Measurements from ENCODE around the gene GLCE.

Gene GLCE

GRCh38 chr15:69303337-69304181, 143.1 kb downstream of the GLCE start:
- peaks cover 5% of the 10 kb centered on the region for H3K27me3 ChIP-seq (ENCODE audit: control insufficient read depth, insufficient read depth, low read length)
- no peak overlapping the region for H3K9ac ChIP-seq (ENCODE audit: low read length)
- H3K36me3 ChIP-seq (ENCODE audit: control insufficient read depth, insufficient read depth, low read length) = no peaks in the 10 kb centered on the region
- H3K4me3 ChIP-seq (ENCODE audit: low read length) = no peak overlapping the region
- no peak overlapping the region for H3K27ac ChIP-seq (ENCODE audit: low read depth, low read length)
- no peaks in the 10 kb centered on the region for H3K4me1 ChIP-seq (ENCODE audit: control insufficient read depth, insufficient read depth, low read length)

- H3K27me3 ChIP-seq (ENCODE audit: control insufficient read depth, insufficient read depth, low read length) = peaks cover 5% of the 10 kb centered on the region
These were observed 143.7 kb downstream of the GLCE start for GRCh38 chr15:69304182-69304545.

GRCh38 chr15:69305204-69305931, 144.9 kb downstream of the GLCE start:
- Histone ChIP-seq H3K4me3 (ENCODE audit: low read length) (no peak overlapping the region), H3K27ac (ENCODE audit: low read depth, low read length) (no peak overlapping the region), H3K4me1 (ENCODE audit: control insufficient read depth, insufficient read depth, low read length) (no peaks in the 10 kb centered on the region), H3K9ac (ENCODE audit: low read length) (no peak overlapping the region), H3K27me3 (ENCODE audit: control insufficient read depth, insufficient read depth, low read length) (no peaks in the 10 kb centered on the region), H3K36me3 (ENCODE audit: control insufficient read depth, insufficient read depth, low read length) (no peaks in the 10 kb centered on the region)

More at GRCh38 chr15:69304182-69304545, 143.7 kb downstream of the GLCE start:
- Histone ChIP-seq H3K9ac (ENCODE audit: low read length) (no peak overlapping the region), H3K4me3 (ENCODE audit: low read length) (no peak overlapping the region), H3K36me3 (ENCODE audit: control insufficient read depth, insufficient read depth, low read length) (no peaks in the 10 kb centered on the region), H3K27ac (ENCODE audit: low read depth, low read length) (no peak overlapping the region), H3K4me1 (ENCODE audit: control insufficient read depth, insufficient read depth, low read length) (no peaks in the 10 kb centered on the region)

GRCh38 chr15:69305933-69306568, 145.6 kb downstream of the GLCE start:
- no peak overlapping the region for H3K4me3 ChIP-seq (ENCODE audit: low read length)
- no peaks in the 10 kb centered on the region for H3K27me3 ChIP-seq (ENCODE audit: control insufficient read depth, insufficient read depth, low read length)
- H3K36me3 ChIP-seq (ENCODE audit: control insufficient read depth, insufficient read depth, low read length) = no peaks in the 10 kb centered on the region
- H3K9ac ChIP-seq (ENCODE audit: low read length) = no peak overlapping the region
- no peak overlapping the region for H3K27ac ChIP-seq (ENCODE audit: low read depth, low read length)
- no peaks in the 10 kb centered on the region for H3K4me1 ChIP-seq (ENCODE audit: control insufficient read depth, insufficient read depth, low read length)

GRCh38 chr15:69307939-69308338, 147.5 kb downstream of the GLCE start:
- H3K4me3 ChIP-seq (ENCODE audit: low read length) = no peak overlapping the region
- no peaks in the 10 kb centered on the region for H3K36me3 ChIP-seq (ENCODE audit: control insufficient read depth, insufficient read depth, low read length)
- H3K27me3 ChIP-seq (ENCODE audit: control insufficient read depth, insufficient read depth, low read length) = no peaks in the 10 kb centered on the region
- no peak overlapping the region for H3K27ac ChIP-seq (ENCODE audit: low read depth, low read length)
- H3K9ac ChIP-seq (ENCODE audit: low read length) = no peak overlapping the region
- no peaks in the 10 kb centered on the region for H3K4me1 ChIP-seq (ENCODE audit: control insufficient read depth, insufficient read depth, low read length)

- Histone ChIP-seq H3K4me3 (ENCODE audit: low read length) (no peak overlapping the region), H3K4me1 (ENCODE audit: control insufficient read depth, insufficient read depth, low read length) (no peaks in the 10 kb centered on the region), H3K36me3 (ENCODE audit: control insufficient read depth, insufficient read depth, low read length) (no peaks in the 10 kb centered on the region), H3K27ac (ENCODE audit: low read depth, low read length) (no peak overlapping the region), H3K9ac (ENCODE audit: low read length) (no peak overlapping the region), H3K27me3 (ENCODE audit: control insufficient read depth, insufficient read depth, low read length) (no peaks in the 10 kb centered on the region)
These were observed 148.5 kb downstream of the GLCE start for GRCh38 chr15:69308949-69309348.

GRCh38 chr15:69311319-69311721, 150.9 kb downstream of the GLCE start:
- Histone ChIP-seq H3K27ac (ENCODE audit: low read depth, low read length) (no peak overlapping the region), H3K4me1 (ENCODE audit: control insufficient read depth, insufficient read depth, low read length) (no peaks in the 10 kb centered on the region), H3K36me3 (ENCODE audit: control insufficient read depth, insufficient read depth, low read length) (no peaks in the 10 kb centered on the region), H3K9ac (ENCODE audit: low read length) (no peak overlapping the region), H3K4me3 (ENCODE audit: low read length) (no peak overlapping the region), H3K27me3 (ENCODE audit: control insufficient read depth, insufficient read depth, low read length) (no peaks in the 10 kb centered on the region)

GRCh38 chr15:69313432-69314000, 153.1 kb downstream of the GLCE start:
- Histone ChIP-seq H3K27ac (ENCODE audit: low read depth, low read length) (no peak overlapping the region), H3K4me3 (ENCODE audit: low read length) (no peak overlapping the region), H3K9ac (ENCODE audit: low read length) (no peak overlapping the region), H3K36me3 (ENCODE audit: control insufficient read depth, insufficient read depth, low read length) (no peaks in the 10 kb centered on the region), H3K4me1 (ENCODE audit: control insufficient read depth, insufficient read depth, low read length) (no peaks in the 10 kb centered on the region), H3K27me3 (ENCODE audit: control insufficient read depth, insufficient read depth, low read length) (no peaks in the 10 kb centered on the region)

GRCh38 chr15:69314131-69314530, 153.7 kb downstream of the GLCE start:
- Histone ChIP-seq H3K4me1 (ENCODE audit: control insufficient read depth, insufficient read depth, low read length) (no peaks in the 10 kb centered on the region), H3K27me3 (ENCODE audit: control insufficient read depth, insufficient read depth, low read length) (no peaks in the 10 kb centered on the region), H3K4me3 (ENCODE audit: low read length) (no peak overlapping the region), H3K27ac (ENCODE audit: low read depth, low read length) (no peak overlapping the region), H3K36me3 (ENCODE audit: control insufficient read depth, insufficient read depth, low read length) (no peaks in the 10 kb centered on the region), H3K9ac (ENCODE audit: low read length) (no peak overlapping the region)

- peak overlapping the region; percentile 37 for H3K9ac ChIP-seq (ENCODE audit: low read length)
These were observed 154.3 kb downstream of the GLCE start for GRCh38 chr15:69314736-69315135.

GRCh38 chr15:69315402-69316110, 155.1 kb downstream of the GLCE start:
- Histone ChIP-seq H3K4me1 (ENCODE audit: control insufficient read depth, insufficient read depth, low read length) (no peaks in the 10 kb centered on the region), H3K9ac (ENCODE audit: low read length) (no peak overlapping the region), H3K36me3 (ENCODE audit: control insufficient read depth, insufficient read depth, low read length) (no peaks in the 10 kb centered on the region), H3K27me3 (ENCODE audit: control insufficient read depth, insufficient read depth, low read length) (no peaks in the 10 kb centered on the region), H3K27ac (ENCODE audit: low read depth, low read length) (no peak overlapping the region), H3K4me3 (ENCODE audit: low read length) (peak overlapping the region; percentile 35)

More at GRCh38 chr15:69314736-69315135, 154.3 kb downstream of the GLCE start:
- Histone ChIP-seq H3K4me3 (ENCODE audit: low read length) (peak overlapping the region; percentile 4), H3K27ac (ENCODE audit: low read depth, low read length) (no peak overlapping the region), H3K4me1 (ENCODE audit: control insufficient read depth, insufficient read depth, low read length) (no peaks in the 10 kb centered on the region), H3K36me3 (ENCODE audit: control insufficient read depth, insufficient read depth, low read length) (no peaks in the 10 kb centered on the region), H3K27me3 (ENCODE audit: control insufficient read depth, insufficient read depth, low read length) (no peaks in the 10 kb centered on the region)

GRCh38 chr15:69316291-69316690, 155.9 kb downstream of the GLCE start:
- Histone ChIP-seq H3K9ac (ENCODE audit: low read length) (no peak overlapping the region), H3K27me3 (ENCODE audit: control insufficient read depth, insufficient read depth, low read length) (no peaks in the 10 kb centered on the region), H3K4me1 (ENCODE audit: control insufficient read depth, insufficient read depth, low read length) (no peaks in the 10 kb centered on the region), H3K27ac (ENCODE audit: low read depth, low read length) (no peak overlapping the region), H3K4me3 (ENCODE audit: low read length) (no peak overlapping the region), H3K36me3 (ENCODE audit: control insufficient read depth, insufficient read depth, low read length) (no peaks in the 10 kb centered on the region)
